ENCODE data around the gene DNASE1L3. TPM values are rescaled to one million over a fixed set of nuclear protein-coding genes. Genes with fewer than 3 reads are reported as not detected.
A peak's percentile ranks its signal among the peaks of the same experiment; 100 is the strongest.
"Not testable (repeated sequence)": the region's sequence is repeated elsewhere in the genome, so short reads cannot be mapped to it uniquely, and the experiment has no call there.

The DNASE1L3 gene
- polyA plus RNA-seq, 1 donor from 2014 or later: not detected

- H3K4me2 ChIP-seq (ENCODE audit: low read length): no peak overlapping the region
- no peak overlapping the region for H3K9ac ChIP-seq (ENCODE audit: low read length)
- no peak overlapping the region for H3K4me3 ChIP-seq (ENCODE audit: low read length)
- no peaks in the 10 kb centered on the region for H3K9me2 ChIP-seq (ENCODE audit: insufficient read depth, low read length)
- TF ChIP-seq REST (IDR thresholded peaks at IDR 0.05; ENCODE audit: borderline replicate concordance) (no peak), RAD21 (conservative IDR thresholded peaks at IDR 0.05) (no peak), POLR2AphosphoS5 (IDR thresholded peaks at IDR 0.05) (no peak), SMC3 (conservative IDR thresholded peaks at IDR 0.05; ENCODE audit: poor library complexity) (no peak)
- H4K20me1 ChIP-seq (ENCODE audit: insufficient read depth): no peaks in the 10 kb centered on the region
- H3K36me3 ChIP-seq (ENCODE audit: insufficient read depth, low read length): no peaks in the 10 kb centered on the region
- no peak overlapping the region for H2AFZ ChIP-seq (ENCODE audit: low read depth, low read length)
- peaks cover 3% of the 10 kb centered on the region for H3K27me3 ChIP-seq (ENCODE audit: insufficient read depth, low read depth, low read length)
- H3F3A ChIP-seq (ENCODE audit: insufficient read depth, low read length, poor library complexity, severe bottlenecking): no peaks in the 10 kb centered on the region
- no peaks in the 10 kb centered on the region for H3K79me2 ChIP-seq (replicated peaks; ENCODE audit: insufficient read depth, low read length)
- H3K27ac ChIP-seq (ENCODE audit: low read length): no peak overlapping the region
- H3K9me3 ChIP-seq (ENCODE audit: low read length): no peaks in the 10 kb centered on the region
Measured at GRCh38 chr3:58230876-58231552, 20.2 kb upstream of the DNASE1L3 start.

- not testable (repeated sequence) for H3K27ac ChIP-seq (ENCODE audit: low read length); H3K4me3 ChIP-seq (ENCODE audit: low read length); H3K27me3 ChIP-seq (ENCODE audit: insufficient read depth, low read depth, low read length); H3K9me3 ChIP-seq (ENCODE audit: low read length); H3F3A ChIP-seq (ENCODE audit: insufficient read depth, low read length, poor library complexity, severe bottlenecking); H4K20me1 ChIP-seq (ENCODE audit: insufficient read depth); H3K36me3 ChIP-seq (ENCODE audit: insufficient read depth, low read length); H3K4me2 ChIP-seq (ENCODE audit: low read length); H2AFZ ChIP-seq (ENCODE audit: low read depth, low read length); H3K9me2 ChIP-seq (ENCODE audit: insufficient read depth, low read length); H3K79me2 ChIP-seq (replicated peaks; ENCODE audit: insufficient read depth, low read length); H3K9ac ChIP-seq (ENCODE audit: low read length)
Measured at GRCh38 chr3:58227933-58228332, 17.2 kb upstream of the DNASE1L3 start.

- Histone ChIP-seq H2AFZ (ENCODE audit: low read depth, low read length) (no peak overlapping the region), H3F3A (ENCODE audit: insufficient read depth, low read length, poor library complexity, severe bottlenecking) (peaks cover 3% of the 10 kb centered on the region), H3K4me2 (ENCODE audit: low read length) (peak overlapping the region; percentile 59), H3K79me2 (replicated peaks; ENCODE audit: insufficient read depth, low read length) (no peaks in the 10 kb centered on the region), H3K9me2 (ENCODE audit: insufficient read depth, low read length) (no peaks in the 10 kb centered on the region), H3K9ac (ENCODE audit: low read length) (peak overlapping the region; percentile 19), H3K27me3 (ENCODE audit: insufficient read depth, low read depth, low read length) (no peaks in the 10 kb centered on the region), H3K36me3 (ENCODE audit: insufficient read depth, low read length) (no peaks in the 10 kb centered on the region), H3K4me3 (ENCODE audit: low read length) (peak overlapping the region; percentile 37), H3K9me3 (ENCODE audit: low read length) (no peaks in the 10 kb centered on the region), H4K20me1 (ENCODE audit: insufficient read depth) (no peaks in the 10 kb centered on the region), H3K27ac (ENCODE audit: low read length) (peak overlapping the region; percentile 79)
- TF ChIP-seq TAF1 (IDR thresholded peaks at IDR 0.05; ENCODE audit: low read depth): no peak
- no peak for TF ChIP-seq EZH2 (IDR thresholded peaks at IDR 0.05; ENCODE audit: borderline replicate concordance, insufficient read depth, low read length, poor library complexity, severe bottlenecking)
- TF ChIP-seq EP300 (conservative IDR thresholded peaks at IDR 0.05; ENCODE audit: poor library complexity, severe bottlenecking): peak; percentile 80
- peak; percentile 51 for TF ChIP-seq POLR2AphosphoS5 (IDR thresholded peaks at IDR 0.05)
- TF ChIP-seq SMC3 (conservative IDR thresholded peaks at IDR 0.05; ENCODE audit: poor library complexity): peak; percentile 18
- no peak for TF ChIP-seq CTCF (IDR thresholded peaks at IDR 0.05; ENCODE audit: poor library complexity, severe bottlenecking)
- TF ChIP-seq MXI1 (conservative IDR thresholded peaks at IDR 0.05; ENCODE audit: poor library complexity, severe bottlenecking): peak; percentile 62
- peak; percentile 55 for TF ChIP-seq REST (IDR thresholded peaks at IDR 0.05; ENCODE audit: borderline replicate concordance)
- TF ChIP-seq RAD21 (conservative IDR thresholded peaks at IDR 0.05): peak; percentile 28
Measured at GRCh38 chr3:58223855-58224254, 13.1 kb upstream of the DNASE1L3 start.

Measured in neural cell (in vitro differentiated cells).